ENCODE data around the gene ELL.

Gene ELL

DNA sequence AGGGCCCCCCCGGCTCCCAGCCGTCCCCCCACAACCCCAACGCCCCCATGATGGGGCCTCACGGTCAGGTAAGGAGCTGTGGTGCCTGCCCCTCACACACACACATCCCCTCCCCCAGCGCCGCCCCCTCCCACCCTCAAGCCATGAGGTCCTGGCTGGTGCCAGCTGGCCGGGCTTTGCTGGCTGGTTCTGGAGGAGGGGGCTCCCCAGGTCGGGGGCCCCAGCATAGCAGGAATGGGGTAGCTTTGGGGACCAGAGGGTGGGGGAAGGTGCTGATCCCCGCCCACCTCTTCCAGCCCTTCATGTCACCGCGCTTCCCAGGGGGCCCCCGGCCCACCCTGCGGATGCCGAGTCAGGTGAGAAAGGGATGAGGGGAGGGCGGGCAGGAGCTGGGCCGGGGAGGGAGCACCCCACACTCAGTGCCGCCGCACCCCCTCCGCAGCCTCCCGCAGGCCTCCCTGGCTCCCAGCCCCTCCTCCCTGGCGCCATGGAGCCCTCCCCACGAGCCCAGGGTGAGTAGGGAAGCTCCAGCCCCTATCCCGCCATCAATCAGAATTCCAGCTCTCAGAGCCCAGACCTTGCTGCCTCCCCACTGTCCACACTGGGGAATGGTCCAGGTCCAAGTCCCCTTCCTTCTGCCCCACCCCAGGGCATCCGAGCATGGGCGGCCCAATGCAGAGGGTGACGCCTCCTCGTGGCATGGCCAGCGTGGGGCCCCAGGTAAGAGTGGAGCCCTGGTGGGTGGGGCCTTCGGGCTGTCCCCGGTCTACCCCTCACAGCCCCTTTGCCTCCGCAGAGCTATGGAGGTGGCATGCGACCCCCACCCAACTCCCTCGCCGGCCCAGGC, 90.3 kb downstream of the ELL start:
- peak; percentile 18 for DNase-seq

- DNase-seq, result peak; percentile 16
Observed at GRCh38 chr19:18430417-18431144, 91.3 kb downstream of the ELL start.

DNA sequence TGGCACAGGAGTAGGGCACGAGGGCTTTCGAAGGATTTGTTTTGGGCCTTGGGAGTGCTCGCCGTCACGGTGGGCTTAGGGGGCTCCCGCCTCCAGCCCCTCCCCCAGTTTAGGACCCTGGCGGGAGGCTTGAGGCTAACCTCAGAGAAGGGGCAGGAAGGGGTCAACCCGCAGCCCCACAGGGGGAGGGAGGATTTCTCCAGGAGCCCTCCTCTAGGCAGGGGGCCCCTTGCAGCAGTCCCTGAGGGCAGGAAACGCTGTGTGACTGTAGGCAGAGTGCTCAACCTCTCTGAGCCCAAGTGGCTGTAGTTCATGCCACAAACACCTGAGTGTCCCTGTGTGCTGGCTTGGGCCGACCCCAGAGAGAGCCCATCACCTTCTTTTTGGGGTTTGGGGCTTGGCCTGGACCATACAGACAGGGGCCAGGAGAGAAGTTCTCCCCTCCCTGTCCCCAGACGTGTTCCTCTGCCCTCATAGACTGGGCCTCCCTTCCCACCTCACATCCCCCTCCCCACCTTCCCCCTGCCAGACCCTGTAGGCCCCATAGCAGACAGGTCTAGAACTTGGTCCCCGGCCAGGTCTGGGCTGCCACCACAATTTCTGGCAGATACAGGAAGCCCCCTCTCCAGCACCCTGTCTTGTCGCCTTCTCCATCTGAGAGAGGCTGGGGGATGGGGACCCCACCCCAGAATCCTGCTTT, 92.0 kb downstream of the ELL start:
- no peak for DNase-seq

DNA sequence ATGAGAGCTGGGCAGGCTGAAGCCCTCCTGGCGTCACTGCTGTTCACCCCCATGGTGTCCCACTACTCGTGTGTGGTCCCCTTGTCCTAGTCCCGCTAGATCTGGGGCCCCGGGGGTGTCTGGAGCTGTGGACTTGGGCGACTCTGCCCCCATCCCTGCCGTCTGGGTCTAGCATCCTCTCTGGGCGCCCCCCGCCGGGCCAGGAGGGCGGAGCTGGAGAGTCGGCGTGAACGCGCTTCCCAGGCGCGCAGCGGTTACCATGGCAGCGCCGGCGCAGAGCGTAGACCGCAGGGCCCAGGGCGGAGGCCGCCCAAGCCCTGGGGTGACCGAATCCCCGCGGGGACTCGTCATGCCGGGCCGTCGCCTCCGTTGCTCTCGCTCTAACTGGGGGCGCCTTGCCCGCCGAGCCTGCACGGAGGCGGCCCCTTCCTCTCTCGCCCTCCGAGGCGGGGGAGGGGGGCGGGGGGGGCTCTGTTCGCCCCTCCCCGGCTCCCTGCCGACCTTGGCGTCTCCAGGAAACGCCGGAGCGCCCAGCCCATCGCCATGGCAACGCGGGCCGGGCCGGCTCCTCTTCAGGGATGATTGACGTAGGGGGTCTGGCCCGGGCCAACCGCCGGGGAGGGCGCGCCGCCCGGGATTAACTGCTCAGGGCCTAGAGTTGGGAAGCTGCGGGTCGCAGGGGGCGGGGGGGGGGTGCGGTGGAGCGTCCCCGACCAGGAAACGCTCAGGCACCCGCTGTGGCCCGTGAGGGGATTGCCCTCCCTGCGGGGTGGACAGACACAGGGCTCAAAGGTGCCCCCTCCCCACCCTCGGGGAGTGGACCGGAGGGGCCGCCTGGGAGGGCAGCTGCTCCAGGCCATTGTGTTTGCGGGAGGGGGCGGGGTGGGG, 92.8 kb downstream of the ELL start:
- DNase-seq, result peak; percentile 89

DNA sequence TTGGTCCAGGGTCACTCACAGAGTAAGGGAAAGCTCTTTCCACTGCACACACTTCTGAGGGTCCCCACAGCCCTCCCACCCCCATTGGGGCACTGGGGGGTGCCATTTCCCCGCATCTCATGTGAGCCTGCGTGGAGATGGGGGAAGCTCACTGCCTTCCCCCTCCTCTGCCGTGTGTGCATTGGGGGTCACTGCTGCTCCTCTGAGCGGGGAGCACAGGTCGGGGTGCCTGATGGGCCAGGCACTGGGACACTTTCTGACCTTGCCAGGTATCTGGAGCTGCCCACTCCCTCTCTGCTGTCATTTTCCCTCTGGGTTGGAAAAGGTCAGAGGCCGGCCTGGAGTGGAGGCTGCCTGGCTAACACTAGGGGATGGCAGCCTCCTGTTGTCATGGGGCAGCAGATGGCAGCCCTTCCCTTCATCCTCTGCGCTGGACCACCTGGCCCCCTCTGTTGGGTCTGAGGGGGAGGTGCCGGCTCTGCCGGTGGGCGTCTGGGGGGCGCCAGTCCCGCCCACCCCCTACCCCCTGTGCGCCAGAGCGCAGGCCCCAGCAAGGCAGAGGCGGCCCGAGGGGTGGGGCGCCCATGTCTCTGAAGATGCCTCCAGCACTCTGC, 93.6 kb downstream of the ELL start:
- no peak for DNase-seq

GRCh38 chr19:18427743-18428113, 94.1 kb downstream of the ELL start:
- no peak for DNase-seq

DNA sequence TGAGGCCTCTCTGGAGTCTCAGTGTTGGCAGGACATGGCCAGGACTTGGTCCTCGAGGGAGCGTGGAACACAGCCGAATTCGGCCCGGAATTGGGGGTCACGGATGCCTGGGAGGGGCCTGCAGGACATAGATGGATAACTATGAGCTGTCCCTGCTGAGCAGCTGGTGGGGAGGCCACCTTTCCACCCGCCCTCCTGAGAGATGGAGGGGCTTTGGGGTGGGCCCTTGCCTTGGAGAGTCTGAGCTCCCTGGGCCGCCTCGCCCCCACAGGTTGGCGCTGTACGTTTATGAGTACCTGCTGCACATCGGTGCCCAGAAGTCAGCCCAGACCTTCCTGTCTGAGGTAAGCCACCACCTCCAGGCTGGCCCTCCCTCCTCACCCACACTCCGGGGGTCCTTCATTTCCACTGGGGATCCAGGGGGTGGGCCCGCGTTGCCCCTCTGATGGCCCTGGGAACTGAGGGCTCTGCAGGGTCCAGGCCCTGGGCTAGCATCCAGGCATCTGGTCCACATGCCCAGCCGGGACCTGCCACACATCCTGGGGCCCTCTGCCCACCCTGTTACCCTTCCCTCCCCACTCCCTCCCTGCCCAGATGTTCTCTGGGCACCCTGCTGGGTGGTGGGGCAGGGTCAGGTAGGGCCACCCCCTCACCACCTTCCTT, 94.7 kb downstream of the ELL start:
- no peak for DNase-seq

DNA sequence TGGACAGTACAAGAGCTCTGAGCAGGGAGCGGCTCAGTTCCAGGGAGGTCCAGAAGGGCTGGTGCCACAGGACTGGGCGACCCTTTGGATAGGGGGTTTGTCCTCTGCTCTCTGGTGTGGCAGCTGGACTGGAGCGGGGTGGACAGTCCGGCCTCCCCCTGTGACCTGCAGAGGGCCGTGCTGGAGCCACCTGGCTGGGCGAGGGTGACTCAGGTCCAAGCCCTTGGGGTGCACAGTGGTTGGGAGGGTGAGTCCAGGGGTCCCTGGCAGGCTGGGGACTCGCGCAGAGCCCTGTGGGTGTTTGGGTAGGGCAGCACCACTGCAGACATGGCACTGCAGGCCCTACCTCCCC, 95.5 kb downstream of the ELL start:
- no peak for DNase-seq

DNA sequence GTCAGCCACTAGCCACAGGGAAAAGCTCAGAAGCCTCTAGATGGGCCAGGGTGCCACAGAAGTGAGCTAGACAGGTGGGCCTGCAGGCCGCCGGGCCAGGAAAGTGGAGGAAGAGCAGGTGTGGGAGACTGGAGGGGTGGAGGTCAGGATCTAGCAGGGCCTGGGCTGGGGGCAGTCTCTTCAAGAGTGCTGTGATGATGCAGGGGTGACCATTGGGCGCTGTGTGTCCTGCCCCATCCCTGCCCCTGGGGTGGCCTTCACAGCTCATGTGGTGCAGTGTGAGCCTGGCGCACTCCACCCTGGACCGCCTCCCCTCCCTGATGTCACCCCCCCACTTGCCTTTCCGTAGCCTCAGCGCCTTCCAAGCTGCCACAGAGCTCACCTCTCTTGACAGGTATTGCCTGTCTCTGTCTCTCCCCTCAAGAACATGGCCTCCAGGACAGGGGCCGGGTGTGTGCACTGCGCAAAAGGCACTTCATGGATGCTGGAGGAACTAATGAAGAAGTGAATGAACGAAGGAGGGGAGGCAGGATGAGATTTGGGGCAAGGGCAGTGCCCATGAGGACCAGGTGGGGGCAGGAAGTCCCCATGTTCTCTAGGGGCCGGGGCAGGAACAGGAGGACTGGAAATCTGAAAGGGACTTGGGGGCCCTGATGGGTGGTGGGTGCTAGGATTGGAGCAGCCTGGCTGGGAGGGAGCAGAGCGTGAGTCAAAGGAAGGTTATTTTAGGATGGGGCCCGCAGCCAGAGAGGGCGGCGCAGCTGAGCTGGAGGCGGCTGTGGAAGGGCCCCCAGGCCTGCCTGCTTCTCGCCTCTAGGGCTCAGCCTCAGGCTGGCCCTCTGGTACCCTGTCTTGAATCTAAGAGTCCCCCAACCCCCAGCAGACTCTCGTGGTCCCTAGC, 96.1 kb downstream of the ELL start:
- no peak for DNase-seq

- DNase-seq, result no peak
Observed at GRCh38 chr19:18424890-18425514, 96.9 kb downstream of the ELL start.

- DNase-seq, result no peak
Observed at GRCh38 chr19:18424122-18424889, 97.6 kb downstream of the ELL start.

GRCh38 chr19:18423258-18424020, 98.4 kb downstream of the ELL start:
- no peak for DNase-seq

- DNase-seq, result peak; percentile 34
Observed at GRCh38 chr19:18422530-18423191, 99.2 kb downstream of the ELL start.

DNA sequence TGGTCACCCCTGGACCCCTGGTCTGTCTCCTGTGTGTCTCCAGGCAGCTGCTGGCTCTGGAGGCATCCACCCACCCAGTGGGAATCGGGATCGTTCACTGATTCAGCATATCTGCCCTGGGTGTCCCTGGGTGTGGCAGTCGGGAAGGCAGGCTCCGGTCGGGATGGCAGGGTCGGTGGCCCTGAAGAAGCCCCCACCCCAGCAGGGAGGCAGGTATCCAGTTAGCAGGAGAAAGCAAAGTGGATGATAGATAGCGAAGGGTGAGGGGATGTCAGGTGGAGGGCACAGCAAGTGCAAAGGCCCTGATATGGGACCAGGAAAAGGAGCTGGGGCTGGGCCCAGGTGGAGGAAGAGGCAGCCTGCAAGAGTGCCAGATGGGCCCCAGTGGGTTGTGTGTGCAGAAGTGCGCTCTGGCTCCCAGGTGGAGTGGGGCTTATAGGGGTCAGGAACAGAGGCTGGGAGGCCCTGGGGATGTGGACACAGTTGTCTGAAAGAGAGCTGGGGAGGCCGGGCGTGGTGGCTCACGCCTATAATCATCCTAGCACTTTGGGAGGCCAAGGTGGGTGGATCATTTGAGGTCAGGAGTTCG, 100.4 kb downstream of the ELL start:
- DNase-seq, result peak; percentile 22

- DNase-seq, result no peak
Observed at GRCh38 chr19:18420930-18421329, 100.9 kb downstream of the ELL start.

- DNase-seq, result peak; percentile 57
Observed at GRCh38 chr19:18419699-18420460, 102.0 kb downstream of the ELL start.

- DNase-seq, result peak; percentile 76
Observed at GRCh38 chr19:18419195-18419698, 102.6 kb downstream of the ELL start, which contains the start of gene SSBP4. TSS of gene SSBP4 (plus strand) at chr19:18419398. CDS start at chr19:18419649, 251 bp downstream.

Data from activated T-cell treated with anti-CD3 and anti-CD28 coated beads, Interleukin-2, amount 50 U/mL, for 1 hour (primary cell).